Testis (tissue), 3 donors: ENCODE results near the gene NCAM1. TPM values are rescaled to one million over a fixed set of nuclear protein-coding genes. Genes with fewer than 3 reads are reported as not detected.
A peak's percentile ranks its signal among the peaks of the same experiment; 100 is the strongest.

Experiments used
- DNase-seq: peaks from one replicate; pipeline ENCODE4 v3.0.0-alpha.2; 2019
- H3K27ac ChIP-seq, 2 donors: fragments of 200-600 bp; sonication (generic); one replicate each; pipeline ENCODE4 v1.5.1; 2019
- H3K27me3 ChIP-seq: fragments of 200-600 bp; sonication (generic); one replicate; pipeline ENCODE4 v1.5.1; 2019
- H3K36me3 ChIP-seq: fragments of 200-600 bp; sonication (generic); one replicate; pipeline ENCODE4 v1.5.1; 2017; ENCODE audit warnings: low read depth; ENCODE audit errors: missing control alignments
- H3K4me1 ChIP-seq: fragments of 200-600 bp; sonication (generic); one replicate; pipeline ENCODE4 v1.5.1; 2019
- H3K4me3 ChIP-seq, 2 donors: fragments of 200-600 bp; sonication (generic); one replicate each; pipeline ENCODE4 v1.5.1; 2017 to 2019
- H3K9me3 ChIP-seq: fragments of 200-600 bp; sonication (generic); one replicate; pipeline ENCODE4 v1.5.1; 2017
- CTCF ChIP-seq, 3 experiments: fragments of 450-650 bp in 2 of 3; fragments of 200-600 bp in 1 of 3; sonication (generic) in 1 of 3; IDR thresholded peaks; one replicate each; pipeline ENCODE4 v1.5.1; 2016 to 2019; ENCODE audit warnings: antibody characterized with exemption in 3 of 3, mild to moderate bottlenecking in 2 of 3, moderate library complexity in 1 of 3
- POLR2A ChIP-seq: fragments of 450-650 bp; IDR thresholded peaks from one replicate; pipeline ENCODE4 v1.6.1; 2017; ENCODE audit warnings: antibody characterized with exemption, mild to moderate bottlenecking, moderate library complexity
- WGBS, 2 donors: methylation state at CpG; one replicate each; pipeline ENCODE4 v1.1.5; 2018; 5-methylcytosine and 5-hydroxymethylcytosine counted together
- intact Hi-C: fragments of 100-400 bp; cut with DNase I; formaldehyde crosslinking; loops from one replicate; pipeline ENCODE4 v1.15.1; 2023; ENCODE audit warnings: low total_unique reads
- polyA plus RNA-seq: library from polyadenylated mRNA; stranded (reverse); fragments of 350-450 nt; fragmentation: Illumina TruSeq; extraction: RNeasy Lipid Tissue Mini Kit (QIAGEN cat#74804); gene quantifications from one replicate; pipeline ENCODE4 v1.2.3, GENCODE V29; 2014; ENCODE audit warnings: low read depth, low replicate concordance; ENCODE audit not compliant: insufficient read depth
- total RNA-seq, 2 donors: library from RNA; depleted of rRNA; stranded (reverse); fragments of >200 nt; gene quantifications; one replicate each; pipeline ENCODE4 v1.2.3, GENCODE V29; 2016

The NCAM1 gene
- total and polyA plus RNA-seq, 3 donors from 2014 or later: 12.3 to 33.3 (median 13.8) TPM

GRCh38 chr11:113308601-113309000 lies 347.4 kb downstream of the NCAM1 start:
- Histone ChIP-seq H3K36me3 (no peaks in the 10 kb centered on the region), H3K9me3 (no peaks in the 10 kb centered on the region), H3K4me3 (no peak overlapping the region), H3K4me1 (no peaks in the 10 kb centered on the region), H3K27me3 (no peaks in the 10 kb centered on the region), H3K27ac (no peak overlapping the region)
- DNase-seq: no peak
- intact Hi-C loops: loop anchor here (5.0 to 10.0 kb wide), 2 partner anchors 216 to 414 kb away; no protein-coding TSS in a partner anchor
- no peak for TF ChIP-seq POLR2A
- no peak for TF ChIP-seq CTCF (IDR thresholded peaks at IDR 0.05)
- 87 to 90% methylated on average over 2 of the region's 2 CpGs for WGBS, 2 donors

- 55 to 63% methylated on average over 1 of the region's 1 CpG for whole genome bisulfite sequencing, 2 donors
- DNase-seq: no peak
- Histone ChIP-seq H3K27me3 (no peaks in the 10 kb centered on the region), H3K4me3 (no peak overlapping the region), H3K4me1 (peaks cover 9% of the 10 kb centered on the region), H3K9me3 (no peaks in the 10 kb centered on the region), H3K36me3 (no peaks in the 10 kb centered on the region), H3K27ac (no peak overlapping the region)
- TF ChIP-seq CTCF (IDR thresholded peaks at IDR 0.05) (no peak), POLR2A (no peak)
- intact Hi-C loops: no loop called here
Observed at GRCh38 chr11:113311536-113311935, 350.3 kb downstream of the NCAM1 start.

- DNase-seq: no peak
- peaks cover 9% of the 10 kb centered on the region for H3K4me1 ChIP-seq
- no peak for TF ChIP-seq POLR2A
- no peak for TF ChIP-seq CTCF (IDR thresholded peaks at IDR 0.05)
- no peaks in the 10 kb centered on the region for H3K27me3 ChIP-seq
- no peaks in the 10 kb centered on the region for H3K36me3 ChIP-seq
- no peaks in the 10 kb centered on the region for H3K9me3 ChIP-seq
- H3K27ac ChIP-seq: no peak overlapping the region
- intact Hi-C loops: no loop called here
- WGBS, 2 donors: 71 to 72% methylated on average over 3 of the region's 3 CpGs
- H3K4me3 ChIP-seq: peak overlapping the region in 1 of 2 donors; percentile 71
Observed at GRCh38 chr11:113313601-113314000, 352.4 kb downstream of the NCAM1 start.

GRCh38 chr11:113314065-113314388 lies 352.8 kb downstream of the NCAM1 start:
- Histone ChIP-seq H3K27me3 (no peaks in the 10 kb centered on the region), H3K9me3 (no peaks in the 10 kb centered on the region), H3K36me3 (no peaks in the 10 kb centered on the region), H3K27ac (no peak overlapping the region), H3K4me3 (peak overlapping the region; percentile 71 to 78), H3K4me1 (peaks cover 9% of the 10 kb centered on the region)
- WGBS, 2 donors: 3 to 31% methylated on average over 9 of the region's 9 CpGs
- DNase-seq: no peak
- TF ChIP-seq CTCF (IDR thresholded peaks at IDR 0.05): no peak
- no peak for TF ChIP-seq POLR2A
- intact Hi-C loops: no loop called here

GRCh38 chr11:113314389-113315301 lies 353.4 kb downstream of the NCAM1 start, which contains the start of gene TTC12:
TSS of gene TTC12 (plus strand) at chr11:113314583. CDS start at chr11:113316258, 1,675 bp downstream.
- peak within 1 kb of the TSS; percentile 71 to 78 for H3K4me3 ChIP-seq
- H3K27ac ChIP-seq: peak within 1 kb of the TSS; percentile 60 to 82
- intact Hi-C loops: no loop called here
- H3K9me3 ChIP-seq: no peaks in the 10 kb centered on the region
- WGBS, 2 donors: 4 to 25% methylated on average over 22 to 58 of the region's 64 CpGs
- no peaks in the 10 kb centered on the region for H3K27me3 ChIP-seq
- peaks cover 9% of the 10 kb centered on the region for H3K4me1 ChIP-seq
- TF ChIP-seq POLR2A (no peak), CTCF (IDR thresholded peaks at IDR 0.05) (no peak)
- no peaks in the 10 kb centered on the region for H3K36me3 ChIP-seq
- peak; percentile 96 for DNase-seq
